GM18511 (cell line): ENCODE measurements around the gene SMG7.

ENCODE experiments used
- ATAC-seq: cut with Tn5 transposase; IDR thresholded peaks from one replicate; pipeline ENCODE4 v1.9.1; 2021; ENCODE audit warnings: mild to moderate bottlenecking, moderate library complexity; ENCODE audit not compliant: unreplicated experiment

SMG7 gene

GRCh38 chr1:183466781-183467180 is 5.5 kb upstream of the SMG7 start:
- no peak for ATAC-seq

- no peak for ATAC-seq
Measured at GRCh38 chr1:183467687-183468086, 4.6 kb upstream of the SMG7 start.

DNA sequence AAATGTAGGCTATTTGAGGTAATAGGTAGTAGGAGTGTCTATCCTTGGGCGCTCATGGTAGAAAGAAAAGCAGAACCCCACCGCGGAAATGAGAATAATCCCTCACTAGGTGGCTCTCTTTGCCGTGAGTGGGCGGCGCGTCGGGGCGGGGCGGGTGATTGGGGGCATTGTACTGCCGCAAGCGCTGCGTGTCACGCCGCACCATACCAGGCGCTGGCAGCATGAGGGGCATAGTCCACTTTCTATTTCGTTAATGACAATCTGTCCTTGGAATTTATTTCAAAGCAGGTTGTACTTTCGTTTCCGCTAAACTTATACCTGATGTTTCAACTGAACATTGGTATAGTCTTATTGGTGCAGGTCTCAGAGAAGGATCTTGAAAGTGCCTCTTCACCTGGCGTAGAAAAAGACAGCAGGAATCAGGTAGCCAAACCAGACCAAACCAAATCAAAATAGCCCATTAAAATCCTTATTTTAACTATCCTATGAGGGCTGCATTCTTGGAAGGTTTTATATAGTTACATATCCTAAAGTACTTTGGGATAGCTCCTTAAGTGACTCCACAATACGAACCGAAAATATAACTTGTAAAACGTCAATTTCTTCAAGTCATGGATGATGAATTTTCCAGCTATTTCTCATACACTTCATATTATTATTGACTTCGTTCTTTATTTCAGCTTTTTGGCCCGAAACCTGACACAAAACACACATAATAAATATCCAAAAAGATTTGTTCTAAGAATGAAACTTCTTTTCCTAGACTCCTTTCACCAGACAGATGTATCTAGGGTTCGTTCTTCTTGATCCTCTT is 1.9 kb upstream of the SMG7 start:
- ATAC-seq, result peak; percentile 41

GRCh38 chr1:183470961-183471742 is 1.1 kb upstream of the SMG7 start:
- peak; percentile 33 for ATAC-seq

GRCh38 chr1:183471743-183472487 is 384 bp upstream of the SMG7 start:
- ATAC-seq, result peak; percentile 54

- ATAC-seq, result no peak
Measured at GRCh38 chr1:183473217-183473536, 878 bp downstream of the SMG7 start.

DNA sequence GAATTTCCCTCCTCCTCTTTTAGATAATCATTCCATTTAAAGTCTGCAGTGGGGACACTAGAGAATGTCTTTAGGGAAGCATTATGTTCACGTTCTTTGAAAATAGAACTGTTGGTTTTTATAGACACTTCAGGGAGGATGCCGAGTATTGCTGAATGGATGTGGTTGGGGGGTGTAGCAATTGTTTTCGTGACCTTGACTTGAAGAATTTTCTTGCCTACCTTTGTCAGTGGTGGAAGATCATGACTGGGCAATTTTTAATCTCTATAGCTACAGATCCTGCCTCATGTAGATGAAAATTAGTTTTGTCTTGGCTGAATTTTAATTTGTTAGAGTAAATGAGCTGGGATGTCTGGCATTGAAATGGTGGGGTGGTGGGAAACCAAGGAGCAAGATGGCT is 3.8 kb downstream of the SMG7 start:
- ATAC-seq, result no peak

DNA sequence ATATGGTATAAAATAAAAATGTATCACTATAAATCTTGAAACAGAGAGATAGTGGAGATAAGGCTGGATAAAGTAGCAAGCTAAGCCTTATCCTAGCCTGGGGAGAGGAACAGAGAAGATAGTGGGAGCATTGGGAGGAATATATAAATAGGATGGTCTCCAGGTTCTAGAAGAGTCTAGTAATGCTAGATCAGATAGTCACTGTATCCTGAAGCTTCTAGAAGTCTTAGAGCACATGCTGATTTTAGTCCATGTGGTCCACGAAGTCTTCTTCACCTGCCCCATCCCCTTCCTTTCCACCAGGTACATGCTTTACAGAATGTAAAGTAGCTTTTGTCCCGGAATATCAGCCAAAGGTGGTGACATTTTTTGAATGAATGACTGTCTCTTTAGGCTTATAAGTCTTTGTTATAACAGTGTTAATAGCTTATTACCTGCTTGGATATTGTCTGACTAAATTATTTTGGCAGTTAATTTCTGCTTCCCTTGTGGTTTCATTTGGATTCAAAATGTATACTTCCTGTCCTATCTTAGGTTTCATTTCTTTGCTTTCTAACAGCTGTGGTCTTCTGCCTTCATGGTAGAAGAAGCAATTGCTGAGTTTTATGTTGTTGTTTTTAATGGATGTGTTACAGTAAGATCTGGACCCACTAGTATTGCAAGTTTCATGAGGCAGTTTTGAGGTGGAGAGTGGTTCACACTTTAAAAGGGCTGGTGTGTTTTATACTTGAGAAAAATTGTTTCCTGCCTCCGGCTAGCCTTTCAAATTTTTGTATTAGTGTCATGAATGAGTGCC is 5.9 kb downstream of the SMG7 start:
- ATAC-seq, result peak; percentile 58

GRCh38 chr1:183480971-183481441 is 8.7 kb downstream of the SMG7 start:
- ATAC-seq, result peak; percentile 75

GRCh38 chr1:183483224-183483623 is 10.9 kb downstream of the SMG7 start:
- no peak for ATAC-seq

DNA sequence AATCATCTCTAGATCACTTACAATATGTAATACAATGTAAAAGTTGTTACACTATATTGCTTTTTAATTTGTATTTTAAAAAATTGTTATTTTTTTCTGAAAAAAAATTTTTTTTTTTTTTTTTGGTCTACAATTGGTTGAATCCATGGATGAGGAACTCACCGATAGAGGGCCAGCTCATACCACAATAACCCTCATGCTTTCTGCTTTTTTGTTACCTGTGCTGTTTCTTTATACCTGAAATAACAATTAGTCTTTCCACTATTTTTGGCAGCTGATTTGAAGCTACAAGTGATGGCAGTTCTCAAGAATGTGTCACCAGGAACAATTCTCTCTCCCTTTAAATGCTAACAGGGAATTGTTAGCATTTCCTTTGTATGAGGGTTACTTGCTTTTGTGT is 12.0 kb downstream of the SMG7 start:
- ATAC-seq, result no peak

- ATAC-seq, result no peak
Measured at GRCh38 chr1:183484851-183485250, 12.6 kb downstream of the SMG7 start.

GRCh38 chr1:183487674-183488442 is 15.6 kb downstream of the SMG7 start:
- ATAC-seq, result no peak

DNA sequence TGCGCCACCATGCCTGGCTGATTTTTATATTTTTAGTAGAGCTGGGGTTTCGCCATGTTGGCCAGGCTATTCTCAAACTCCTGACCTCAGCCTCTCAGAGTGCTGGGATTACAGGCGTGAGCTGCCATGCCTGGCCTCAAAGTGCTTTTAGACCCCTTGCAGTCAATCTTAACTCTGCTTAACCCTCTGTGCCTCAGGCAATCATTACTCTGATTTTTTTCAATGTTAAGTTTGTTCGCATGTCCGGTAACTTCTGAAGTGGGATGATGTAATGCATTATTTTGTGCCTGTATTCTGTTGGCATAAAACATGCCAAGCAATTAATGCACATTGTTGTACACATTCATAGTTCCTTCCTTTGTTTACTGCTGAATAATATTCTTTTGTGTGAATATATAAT is 18.6 kb downstream of the SMG7 start:
- no peak for ATAC-seq

GRCh38 chr1:183493540-183494245 is 21.4 kb downstream of the SMG7 start:
- ATAC-seq, result no peak

- no peak for ATAC-seq
Measured at GRCh38 chr1:183495420-183495819, 23.1 kb downstream of the SMG7 start.

- no peak for ATAC-seq
Measured at GRCh38 chr1:183497218-183497617, 24.9 kb downstream of the SMG7 start.

DNA sequence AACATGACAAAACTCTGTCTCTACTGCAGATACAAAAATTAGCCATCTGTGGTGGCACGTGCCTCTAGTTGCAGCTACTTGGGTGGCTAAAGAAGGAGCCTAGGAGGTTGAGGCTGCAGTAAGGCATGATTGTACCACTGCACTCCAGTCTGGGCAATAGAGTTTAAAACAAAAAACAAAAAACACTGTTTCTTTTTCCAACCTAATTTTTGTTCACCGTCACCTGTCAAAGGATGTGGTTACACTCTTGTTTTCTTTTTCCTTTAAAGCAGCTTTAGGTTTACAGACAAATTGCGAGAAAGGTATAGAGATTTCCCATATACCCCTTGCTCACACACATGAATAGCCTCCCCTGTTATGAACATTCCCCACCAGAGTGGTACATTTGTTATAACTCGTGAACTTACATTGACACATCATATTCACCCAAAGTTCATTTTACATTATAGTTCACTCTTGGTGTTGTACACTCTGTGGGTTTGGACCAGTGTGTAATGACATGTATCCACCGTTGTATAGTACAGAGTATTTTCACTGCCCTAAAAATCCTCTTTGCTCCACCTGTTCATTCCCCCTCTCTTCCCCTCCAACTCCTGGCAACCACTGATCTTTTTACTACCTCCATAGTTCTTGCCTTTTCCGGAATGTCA is 26.2 kb downstream of the SMG7 start:
- no peak for ATAC-seq
